Measurements from ENCODE around the gene WWOX. TPM values are rescaled to one million over a fixed set of nuclear protein-coding genes. Genes with fewer than 3 reads are reported as not detected.

The WWOX gene
- total and polyA plus RNA-seq, 2 of the 8 experiments (the other 6 are each of a cell fraction or from before 2014, with no cell fraction given): 5.4 to 16.7 TPM

- no peaks in the 10 kb centered on the region for H3K79me1 ChIP-seq (ENCODE audit: low read depth, low read length)
- H3K9ac ChIP-seq (replicated peaks in 1 of 4; ENCODE audit: extremely low read depth in 1 of 4, low read depth in 3 of 4, low read length in 3 of 4): no peak overlapping the region
- no peak for DNase-seq (ENCODE audit: low read depth in 1 of 2, low spot score in 2 of 2)
- no peak overlapping the region for H4K5ac ChIP-seq (ENCODE audit: insufficient read length, low read depth, low read length)
- H3K4me2 ChIP-seq (ENCODE audit: insufficient read depth in 1 of 2, low read depth in 2 of 2, low read length in 2 of 2): no peak overlapping the region
- H3K14ac ChIP-seq (ENCODE audit: insufficient read length): no peak overlapping the region
- WGBS, 2 experiments (ENCODE audit: extremely low coverage in 1 of 2, insufficient coverage in 1 of 2, insufficient read length in 1 of 2, insufficient replicate concordance in 2 of 2, low coverage in 1 of 2, low lambda C conversion rate in 2 of 2, missing lambda C conversion rate in 1 of 2): 84% methylated on average over 3 of the region's 3 CpGs; no CpG with 5 or more reads in 1 of the 2 experiments
- no peaks in the 10 kb centered on the region for H3K23me2 ChIP-seq (ENCODE audit: low read depth, low read length)
- no peak overlapping the region for H2BK12ac ChIP-seq (ENCODE audit: low read depth, low read length)
- H3K4ac ChIP-seq (replicated peaks; ENCODE audit: insufficient read length, low read depth, low read length): no peak overlapping the region
- H4K20me1 ChIP-seq (replicated peaks in 1 of 2; ENCODE audit: control insufficient read depth in 1 of 2, insufficient read depth in 2 of 2, low read length in 2 of 2): no peaks in the 10 kb centered on the region
- H3K18ac ChIP-seq (ENCODE audit: extremely low read depth, low read length): no peak overlapping the region
- H2BK5ac ChIP-seq (ENCODE audit: low read depth, low read length): no peak overlapping the region
- no peak overlapping the region for H2BK120ac ChIP-seq (replicated peaks; ENCODE audit: low read depth, low read length)
- FAIRE-seq: no peak
- no peak overlapping the region for H2BK15ac ChIP-seq (ENCODE audit: low read length)
- H3K79me2 ChIP-seq (ENCODE audit: control insufficient read depth in 1 of 2, insufficient read depth in 2 of 2, low read length in 2 of 2): no peaks in the 10 kb centered on the region
- no peaks in the 10 kb centered on the region for H3K9me3 ChIP-seq (ENCODE audit: insufficient read depth in 2 of 2, low read depth in 1 of 2, low read length in 1 of 2)
- H3K27ac ChIP-seq (ENCODE audit: low read depth, low read length): no peak overlapping the region
- ChIA-PET CTCF (ENCODE audit: partially characterized antibody) (no interaction called here), POLR2A (ENCODE audit: partially characterized antibody) (no interaction called here)
- no peak overlapping the region for H2AFZ ChIP-seq (ENCODE audit: low read length)
- no peak overlapping the region for H2AK5ac ChIP-seq (ENCODE audit: low read depth, low read length)
- H2BK20ac ChIP-seq (ENCODE audit: low read length): no peak overlapping the region
- no peaks in the 10 kb centered on the region for H3K27me3 ChIP-seq (replicated peaks in 1 of 4; ENCODE audit: control insufficient read depth in 3 of 4, extremely low read depth in 1 of 4, insufficient read depth in 3 of 4, low read length in 3 of 4)
- H3K4me3 ChIP-seq (ENCODE audit: extremely low read depth in 1 of 4, insufficient read depth in 2 of 4, low read depth in 3 of 4, low read length in 4 of 4): no peak overlapping the region
- H3K36me3 ChIP-seq (ENCODE audit: control insufficient read depth in 2 of 4, insufficient read depth in 4 of 4, low read length in 3 of 4): no peaks in the 10 kb centered on the region
- H3K4me1 ChIP-seq (replicated peaks in 1 of 4; ENCODE audit: control insufficient read depth in 3 of 4, insufficient read depth in 4 of 4, low read length in 3 of 4): no peaks in the 10 kb centered on the region
- H3K23ac ChIP-seq (ENCODE audit: insufficient read length): no peak overlapping the region
- no peak overlapping the region for H4K8ac ChIP-seq (ENCODE audit: extremely low read depth, insufficient read depth, low read length)
- no peak overlapping the region for H3K56ac ChIP-seq (replicated peaks; ENCODE audit: insufficient read length, low read depth, low read length)
- H4K91ac ChIP-seq (replicated peaks; ENCODE audit: insufficient read length, low read length): no peak overlapping the region
- TF ChIP-seq SIX5 (IDR thresholded peaks at IDR 0.05; ENCODE audit: low read depth, low read length) (no peak), KDM4A (IDR thresholded peaks at IDR 0.05; ENCODE audit: low read depth, low read length, severe bottlenecking) (no peak), CREB1 (IDR thresholded peaks at IDR 0.05) (no peak), CHD2 (IDR thresholded peaks at IDR 0.05; ENCODE audit: low read length) (no peak), GABPA (IDR thresholded peaks at IDR 0.05; ENCODE audit: borderline replicate concordance, insufficient read depth, low read length) (no peak), POLR2AphosphoS5 (IDR thresholded peaks at IDR 0.05; ENCODE audit: low read depth, low read length) (no peak), TBP (IDR thresholded peaks at IDR 0.05; ENCODE audit: low read depth, low read length) (no peak), EP300 (IDR thresholded peaks at IDR 0.05; ENCODE audit: borderline replicate concordance in 1 of 2, low read depth in 2 of 2, low read length in 2 of 2) (no peak), SUZ12 (IDR thresholded peaks at IDR 0.05; ENCODE audit: low read length) (no peak), CEBPB (IDR thresholded peaks at IDR 0.05; ENCODE audit: low read depth, low read length) (no peak), SAP30 (IDR thresholded peaks at IDR 0.05; ENCODE audit: insufficient read depth, insufficient replicate concordance, low read length) (no peak), MAX (IDR thresholded peaks at IDR 0.05) (no peak), PHF8 (conservative IDR thresholded peaks at IDR 0.05; ENCODE audit: low read depth, low read length) (no peak), EGR1 (IDR thresholded peaks at IDR 0.05; ENCODE audit: borderline replicate concordance, low read depth, low read length) (no peak), MAFK (IDR thresholded peaks at IDR 0.05; ENCODE audit: low read depth, low read length) (no peak)
These were observed 568.9 kb downstream of the WWOX start for GRCh38 chr16:78668393-78668792.

Measured in H1 (cell line).